H9 (cell line): ENCODE measurements around the gene SNX25. TPM values are rescaled to one million over a fixed set of nuclear protein-coding genes. Genes with fewer than 3 reads are reported as not detected.

Source experiments
- DNase-seq: peaks from one replicate; pipeline ENCODE4 v3.0.0-alpha.2; 2017
- H2AFZ ChIP-seq: one replicate; pipeline ENCODE4 v1.6.1; 2013; ENCODE audit warnings: mild to moderate bottlenecking, low read length, control low read depth, moderate library complexity
- H2AK5ac ChIP-seq: 2 replicates; pipeline ENCODE4 v1.6.1; 2013; ENCODE audit warnings: low read length, control low read depth, mixed read lengths; ENCODE audit not compliant: insufficient read length
- H2BK120ac ChIP-seq: one replicate; pipeline ENCODE4 v1.6.1; 2013; ENCODE audit warnings: low read depth, mild to moderate bottlenecking, low read length, control low read depth, inconsistent platforms; ENCODE audit not compliant: poor library complexity, severe bottlenecking
- H2BK12ac ChIP-seq: 2 replicates; pipeline ENCODE4 v1.6.1; 2013; ENCODE audit warnings: low read length, control low read depth, mixed read lengths, low read depth; ENCODE audit not compliant: insufficient read length
- H2BK15ac ChIP-seq: 2 replicates; pipeline ENCODE4 v1.6.1; 2013; ENCODE audit warnings: low read depth, low read length, control low read depth
- H2BK20ac ChIP-seq: one replicate; pipeline ENCODE4 v1.6.1; 2013; ENCODE audit warnings: low read depth, mild to moderate bottlenecking, low read length, control low read depth, inconsistent platforms; ENCODE audit not compliant: poor library complexity, severe bottlenecking
- H2BK5ac ChIP-seq: 2 replicates; pipeline ENCODE4 v1.6.1; 2013; ENCODE audit warnings: low read length, control low read depth, mixed read lengths; ENCODE audit not compliant: insufficient read length
- H3K14ac ChIP-seq: 2 replicates; pipeline ENCODE4 v1.6.1; 2013; ENCODE audit warnings: low read length, control low read depth; ENCODE audit not compliant: insufficient read depth
- H3K18ac ChIP-seq: 2 replicates; pipeline ENCODE4 v1.6.1; 2013; ENCODE audit warnings: low read depth, mild to moderate bottlenecking, mixed read lengths, low read length, control low read depth; ENCODE audit not compliant: insufficient read length
- H3K23ac ChIP-seq: 2 replicates; pipeline ENCODE4 v1.6.1; 2013; ENCODE audit warnings: low read length, control low read depth, mixed read lengths, low read depth; ENCODE audit not compliant: insufficient read length
- H3K23me2 ChIP-seq: 2 replicates; pipeline ENCODE4 v1.6.1; 2013; ENCODE audit warnings: low read depth, mild to moderate bottlenecking, mixed read lengths, low read length, control low read depth; ENCODE audit not compliant: insufficient read length, poor library complexity, severe bottlenecking
- H3K27ac ChIP-seq: 2 replicates; pipeline ENCODE4 v1.5.1; 2013; ENCODE audit warnings: low read length, control low read depth, mixed read lengths, low read depth; ENCODE audit not compliant: insufficient read length
- H3K27me3 ChIP-seq: 2 replicates; pipeline ENCODE4 v1.6.1; 2013; ENCODE audit warnings: low read length, control low read depth, inconsistent platforms; ENCODE audit not compliant: insufficient read depth
- H3K4ac ChIP-seq: 2 replicates; pipeline ENCODE4 v1.6.1; 2013; ENCODE audit warnings: low read depth, mild to moderate bottlenecking, control low read depth, inconsistent platforms, low read length, moderate library complexity
- H3K4me1 ChIP-seq: 2 replicates; pipeline ENCODE4 v1.6.1; 2013; ENCODE audit warnings: low read length, control low read depth, inconsistent platforms; ENCODE audit not compliant: insufficient read depth
- H3K4me2 ChIP-seq: 2 replicates; pipeline ENCODE4 v1.6.1; 2013; ENCODE audit warnings: low read length, control low read depth, mixed read lengths; ENCODE audit not compliant: insufficient read length, insufficient read depth
- H3K56ac ChIP-seq: 2 replicates; pipeline ENCODE4 v1.6.1; 2013; ENCODE audit warnings: low read depth, mild to moderate bottlenecking, mixed read lengths, low read length, control low read depth; ENCODE audit not compliant: insufficient read length
- H3K79me1 ChIP-seq: 2 replicates; pipeline ENCODE4 v1.6.1; 2013; ENCODE audit warnings: low read depth, mild to moderate bottlenecking, moderate library complexity, low read length, control low read depth, inconsistent platforms; ENCODE audit not compliant: insufficient read depth, poor library complexity, severe bottlenecking
- H3K79me2 ChIP-seq: 2 replicates; pipeline ENCODE4 v1.6.1; 2013; ENCODE audit warnings: low read length, control low read depth, inconsistent platforms; ENCODE audit not compliant: insufficient read depth
- H3K9ac ChIP-seq: 2 replicates; pipeline ENCODE4 v1.6.1; 2013; ENCODE audit warnings: low read length, control low read depth, mixed read lengths; ENCODE audit not compliant: insufficient read length; ENCODE audit errors: extremely low read depth
- H3K9me3 ChIP-seq: one replicate; pipeline ENCODE4 v1.6.1; 2013; ENCODE audit warnings: low read depth, low read length, inconsistent platforms; ENCODE audit not compliant: control insufficient read depth
- H3T11ph ChIP-seq: one replicate; pipeline ENCODE4 v1.6.1; 2013; ENCODE audit warnings: mild to moderate bottlenecking, low read length, control low read depth, inconsistent platforms
- H4K20me1 ChIP-seq: one replicate; pipeline ENCODE4 v1.6.1; 2013; ENCODE audit not compliant: control insufficient read depth, insufficient read length, insufficient read depth
- H4K5ac ChIP-seq: 2 replicates; pipeline ENCODE4 v1.6.1; 2013; ENCODE audit warnings: low read depth, mild to moderate bottlenecking, mixed read lengths, low read length, control low read depth; ENCODE audit not compliant: insufficient read length
- H4K8ac ChIP-seq: replicated peaks from 2 replicates; pipeline ENCODE4 v1.6.1; 2013; ENCODE audit warnings: low read length, control low read depth, mixed read lengths, low read depth; ENCODE audit not compliant: insufficient read length
- H4K91ac ChIP-seq: 2 replicates; pipeline ENCODE4 v1.6.1; 2013; ENCODE audit warnings: low read depth, mild to moderate bottlenecking, moderate library complexity, mixed read lengths, low read length, control low read depth; ENCODE audit not compliant: insufficient read length
- H3K27ac Mint-ChIP-seq, 3 experiments: 2 replicates in 2 of 3; 3 replicates in 1 of 3; pipeline ENCODE4 v1.8.0; 2020 to 2021; ENCODE audit warnings: mixed read lengths in 3 of 3, mild to moderate bottlenecking in 1 of 3, moderate library complexity in 1 of 3
- H3K27me3 Mint-ChIP-seq: 2 replicates; pipeline ENCODE4 v1.8.0; 2021; ENCODE audit warnings: low read depth, mild to moderate bottlenecking, moderate library complexity, mixed read lengths
- H3K36me3 Mint-ChIP-seq, 3 experiments: 2 replicates in 2 of 3; 3 replicates in 1 of 3; pipeline ENCODE4 v1.8.0; 2020 to 2021; ENCODE audit warnings: low read depth in 3 of 3, mixed read lengths in 3 of 3; ENCODE audit not compliant: insufficient read depth in 1 of 3
- H3K4me1 Mint-ChIP-seq, 2 experiments: 2 replicates each; pipeline ENCODE4 v1.8.0; 2020; ENCODE audit warnings: mixed read lengths in 2 of 2
- H3K4me3 Mint-ChIP-seq, 2 experiments: 2 replicates in 1 of 2; 3 replicates in 1 of 2; pipeline ENCODE4 v1.8.0; 2020 to 2021; ENCODE audit warnings: mild to moderate bottlenecking in 2 of 2, mixed read lengths in 2 of 2, moderate library complexity in 1 of 2
- H3K9me3 Mint-ChIP-seq, 2 experiments: 2 replicates in 1 of 2; 3 replicates in 1 of 2; pipeline ENCODE4 v1.8.0; 2020; ENCODE audit warnings: mild to moderate bottlenecking in 2 of 2, mixed read lengths in 2 of 2, moderate library complexity in 1 of 2
- WGBS: extraction: QIAGEN DNeasy Blood & Tissue Kit; methylation state at CpG from one replicate; pipeline ENCODE4 v1.1.7; 2013; ENCODE audit warnings: missing lambda C conversion rate, low lambda C conversion rate, mixed read lengths; ENCODE audit not compliant: insufficient read length; ENCODE audit errors: extremely low coverage; 5-methylcytosine and 5-hydroxymethylcytosine counted together
- total RNA-seq: library from RNA; stranded (reverse); gene quantifications from 2 replicates; pipeline ENCODE4 v1.2.1, GENCODE V29; 2021
- TF ChIP-seq, protein P1 (sequence below): fragments of 200-600 bp; sonication (generic); conservative IDR thresholded peaks from 3 replicates; pipeline ENCODE4 v1.8.0; 2021; ENCODE audit warnings: antibody characterized with exemption, mild to moderate bottlenecking

Gene SNX25
- total RNA-seq, 1 experiment from 2014 or later: 28.2 TPM

DNA sequence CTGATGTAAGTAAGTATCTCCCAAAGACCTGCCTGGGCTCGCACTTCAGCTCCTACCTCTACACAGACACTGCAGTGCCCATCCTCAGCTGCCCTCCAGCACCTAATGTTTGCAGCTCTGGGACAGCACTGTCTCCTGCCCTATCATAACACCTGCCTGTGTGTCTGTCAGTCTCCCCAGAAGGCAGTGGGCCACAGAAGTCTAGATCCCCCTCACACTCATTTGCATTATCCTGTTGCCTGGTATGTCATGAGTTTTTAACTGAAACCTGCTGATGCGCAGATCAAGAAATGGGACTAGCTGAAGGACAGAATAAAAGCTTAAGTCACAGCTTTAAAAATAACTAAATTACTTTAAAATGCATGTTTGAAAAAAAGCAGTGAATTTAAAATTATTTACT, 143.3 kb downstream of the SNX25 start:
- TF ChIP-seq, protein P1, sequence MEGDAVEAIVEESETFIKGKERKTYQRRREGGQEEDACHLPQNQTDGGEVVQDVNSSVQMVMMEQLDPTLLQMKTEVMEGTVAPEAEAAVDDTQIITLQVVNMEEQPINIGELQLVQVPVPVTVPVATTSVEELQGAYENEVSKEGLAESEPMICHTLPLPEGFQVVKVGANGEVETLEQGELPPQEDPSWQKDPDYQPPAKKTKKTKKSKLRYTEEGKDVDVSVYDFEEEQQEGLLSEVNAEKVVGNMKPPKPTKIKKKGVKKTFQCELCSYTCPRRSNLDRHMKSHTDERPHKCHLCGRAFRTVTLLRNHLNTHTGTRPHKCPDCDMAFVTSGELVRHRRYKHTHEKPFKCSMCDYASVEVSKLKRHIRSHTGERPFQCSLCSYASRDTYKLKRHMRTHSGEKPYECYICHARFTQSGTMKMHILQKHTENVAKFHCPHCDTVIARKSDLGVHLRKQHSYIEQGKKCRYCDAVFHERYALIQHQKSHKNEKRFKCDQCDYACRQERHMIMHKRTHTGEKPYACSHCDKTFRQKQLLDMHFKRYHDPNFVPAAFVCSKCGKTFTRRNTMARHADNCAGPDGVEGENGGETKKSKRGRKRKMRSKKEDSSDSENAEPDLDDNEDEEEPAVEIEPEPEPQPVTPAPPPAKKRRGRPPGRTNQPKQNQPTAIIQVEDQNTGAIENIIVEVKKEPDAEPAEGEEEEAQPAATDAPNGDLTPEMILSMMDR: no peak
- no peak for DNase-seq
- Histone ChIP-seq H3K4ac (no peak overlapping the region), H4K5ac (no peak overlapping the region), H2BK12ac (no peak overlapping the region), H2BK5ac (no peak overlapping the region), H3K27ac (no peak overlapping the region), H2AK5ac (no peak overlapping the region), H3K4me2 (no peak overlapping the region), H3K23me2 (no peaks in the 10 kb centered on the region), H3T11ph (no peak overlapping the region), H4K91ac (no peak overlapping the region), H3K23ac (no peak overlapping the region), H3K4me1 (no peaks in the 10 kb centered on the region), H2BK15ac (no peak overlapping the region), H3K79me1 (no peaks in the 10 kb centered on the region), H4K8ac (no peak overlapping the region), H2BK20ac (no peak overlapping the region), H3K14ac (no peak overlapping the region), H2AFZ (no peak overlapping the region), H3K79me2 (no peaks in the 10 kb centered on the region), H3K9ac (no peak overlapping the region), H3K9me3 (no peaks in the 10 kb centered on the region), H2BK120ac (no peak overlapping the region), H3K27me3 (no peaks in the 10 kb centered on the region), H3K56ac (no peak overlapping the region), H3K18ac (no peak overlapping the region), H4K20me1 (no peaks in the 10 kb centered on the region)
- peaks cover 17 to 34% of the 10 kb centered on the region in 2 experiments for H3K4me1 Mint-ChIP-seq
- WGBS: no CpG with 5 or more reads among the region's 2 CpGs
- H3K27me3 Mint-ChIP-seq: no peaks in the 10 kb centered on the region
- H3K27ac Mint-ChIP-seq: peak overlapping the region in 2 of 3 experiments; percentile 10 to 83; a peak in 3 of 7 replicates
- peaks cover 13 to 67% (median 45%) of the 10 kb centered on the region in 3 experiments for H3K36me3 Mint-ChIP-seq
- H3K9me3 Mint-ChIP-seq: peaks cover 0 to 3% of the 10 kb centered on the region in 2 experiments; a peak in 1 of 5 replicates
- H3K4me3 Mint-ChIP-seq: no peak overlapping the region
